Gastroesophageal sphincter (tissue), 4 donors: ENCODE data around the gene RNF128. TPM values are rescaled to one million over a fixed set of nuclear protein-coding genes. Genes with fewer than 3 reads are reported as not detected.
"Not testable (repeated sequence)": the region's sequence is repeated elsewhere in the genome, so short reads cannot be mapped to it uniquely, and the experiment has no call there.

ENCODE experiments used
- ATAC-seq: fragments of 150-250 bp; one replicate; pipeline ENCODE4 v1.9.1; 2016; ENCODE audit warnings: mild to moderate bottlenecking, moderate library complexity
- H3K27ac ChIP-seq, 4 donors: fragments of 200-600 bp; sonication (generic) in 3 of 4; 1 replicate in 3 of 4; 2 replicates in 1 of 4; pipeline ENCODE4 v1.5.1; 2016 to 2019
- H3K27me3 ChIP-seq: fragments of 200-600 bp; sonication (generic); one replicate; pipeline ENCODE4 v1.5.1; 2019
- H3K36me3 ChIP-seq, 2 donors: fragments of 200-600 bp; sonication (generic); one replicate each; pipeline ENCODE4 v1.5.1; 2019; ENCODE audit warnings: control low read depth in 1 of 2
- H3K4me1 ChIP-seq, 3 donors: fragments of 200-600 bp; sonication (generic); 1 replicate in 2 of 3; 2 replicates in 1 of 3; pipeline ENCODE4 v1.5.1; 2016 to 2019; ENCODE audit warnings: control low read depth in 2 of 3
- H3K4me3 ChIP-seq, 2 donors: fragments of 200-600 bp; sonication (generic); one replicate each; pipeline ENCODE4 v1.5.1; 2019; ENCODE audit warnings: mild to moderate bottlenecking in 1 of 2, moderate library complexity in 1 of 2
- H3K9me3 ChIP-seq, 3 donors: fragments of 200-600 bp; sonication (generic); one replicate each; pipeline ENCODE4 v1.5.1; 2017 to 2019; ENCODE audit warnings: control low read depth in 2 of 3
- EP300 ChIP-seq: sonication (generic); formaldehyde crosslinking; IDR thresholded peaks from one replicate; pipeline ENCODE4 v1.6.1; 2017; ENCODE audit warnings: antibody characterized with exemption, mild to moderate bottlenecking
- POLR2A ChIP-seq, 2 donors: fragments of 450-650 bp; IDR thresholded peaks; one replicate each; pipeline ENCODE4 v1.6.1; 2017; ENCODE audit warnings: antibody characterized with exemption in 2 of 2, mild to moderate bottlenecking in 2 of 2, moderate library complexity in 1 of 2
- POLR2AphosphoS5 ChIP-seq: sonication (generic); formaldehyde crosslinking; IDR thresholded peaks from one replicate; pipeline ENCODE4 v1.6.1; 2017; ENCODE audit warnings: antibody characterized with exemption
- WGBS, 2 donors: methylation state at CpG; one replicate each; pipeline ENCODE4 v1.1.5; 2018; ENCODE audit warnings: low coverage in 1 of 2; 5-methylcytosine and 5-hydroxymethylcytosine counted together
- total RNA-seq, 4 donors: library from RNA; depleted of rRNA; stranded (reverse); fragments of >200 nt; gene quantifications; one replicate each; pipeline ENCODE4 v1.1.0, GENCODE V29; 2016
- TF ChIP-seq, protein P1 (sequence below), 4 experiments: fragments of 200-600 bp in 2 of 4; fragments of 450-650 bp in 2 of 4; sonication (generic) in 1 of 4; IDR thresholded peaks; one replicate each; pipeline ENCODE4 v1.5.1; 2017 to 2019; ENCODE audit warnings: antibody characterized with exemption in 4 of 4, mild to moderate bottlenecking in 2 of 4, moderate library complexity in 2 of 4

RNF128 gene
- total RNA-seq, 4 donors from 2014 or later = 0.27 to 0.72 TPM; not detected in 2

DNA sequence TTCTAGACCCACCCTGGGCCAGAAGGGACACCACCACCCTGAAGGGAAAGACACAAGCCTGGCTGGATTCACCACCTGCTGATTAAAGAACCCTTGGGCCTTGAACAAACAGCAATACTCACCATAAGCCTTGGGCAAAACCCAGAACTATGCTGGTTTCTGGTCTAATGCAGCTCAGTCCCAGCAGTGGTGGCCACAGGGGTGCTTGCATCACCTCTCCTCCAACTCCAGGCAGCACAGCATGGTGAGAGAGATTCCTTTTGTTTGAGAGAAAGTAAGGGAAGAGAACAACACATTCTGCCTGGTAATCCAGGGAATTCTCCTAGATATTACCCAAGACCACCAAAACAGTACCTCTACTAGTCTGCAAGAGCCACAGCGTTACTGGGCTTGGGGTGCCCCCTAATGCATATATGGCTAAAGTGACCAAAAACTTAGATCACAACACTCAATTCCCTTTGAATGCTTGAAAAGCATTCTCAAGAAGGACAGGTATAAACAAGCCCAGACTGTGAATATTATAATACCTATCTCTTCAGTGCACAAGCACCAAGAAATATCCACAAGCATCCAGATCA is 25.7 kb downstream of the RNF128 start:
- no peak for TF ChIP-seq EP300
- TF ChIP-seq, protein P1, sequence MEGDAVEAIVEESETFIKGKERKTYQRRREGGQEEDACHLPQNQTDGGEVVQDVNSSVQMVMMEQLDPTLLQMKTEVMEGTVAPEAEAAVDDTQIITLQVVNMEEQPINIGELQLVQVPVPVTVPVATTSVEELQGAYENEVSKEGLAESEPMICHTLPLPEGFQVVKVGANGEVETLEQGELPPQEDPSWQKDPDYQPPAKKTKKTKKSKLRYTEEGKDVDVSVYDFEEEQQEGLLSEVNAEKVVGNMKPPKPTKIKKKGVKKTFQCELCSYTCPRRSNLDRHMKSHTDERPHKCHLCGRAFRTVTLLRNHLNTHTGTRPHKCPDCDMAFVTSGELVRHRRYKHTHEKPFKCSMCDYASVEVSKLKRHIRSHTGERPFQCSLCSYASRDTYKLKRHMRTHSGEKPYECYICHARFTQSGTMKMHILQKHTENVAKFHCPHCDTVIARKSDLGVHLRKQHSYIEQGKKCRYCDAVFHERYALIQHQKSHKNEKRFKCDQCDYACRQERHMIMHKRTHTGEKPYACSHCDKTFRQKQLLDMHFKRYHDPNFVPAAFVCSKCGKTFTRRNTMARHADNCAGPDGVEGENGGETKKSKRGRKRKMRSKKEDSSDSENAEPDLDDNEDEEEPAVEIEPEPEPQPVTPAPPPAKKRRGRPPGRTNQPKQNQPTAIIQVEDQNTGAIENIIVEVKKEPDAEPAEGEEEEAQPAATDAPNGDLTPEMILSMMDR (IDR thresholded peaks at IDR 0.05) = no peak
- no peak for TF ChIP-seq POLR2AphosphoS5
- TF ChIP-seq POLR2A (IDR thresholded peaks at IDR 0.05) = no peak
- no peaks in the 10 kb centered on the region for H3K4me1 ChIP-seq
- no peak for ATAC-seq
- no CpG with 5 or more reads among the region's 1 CpG for WGBS, 2 donors
- H3K9me3 ChIP-seq = no peaks in the 10 kb centered on the region
- H3K36me3 ChIP-seq = no peaks in the 10 kb centered on the region
- no peak overlapping the region for H3K4me3 ChIP-seq
- H3K27ac ChIP-seq = no peak overlapping the region
- no peaks in the 10 kb centered on the region for H3K27me3 ChIP-seq

DNA sequence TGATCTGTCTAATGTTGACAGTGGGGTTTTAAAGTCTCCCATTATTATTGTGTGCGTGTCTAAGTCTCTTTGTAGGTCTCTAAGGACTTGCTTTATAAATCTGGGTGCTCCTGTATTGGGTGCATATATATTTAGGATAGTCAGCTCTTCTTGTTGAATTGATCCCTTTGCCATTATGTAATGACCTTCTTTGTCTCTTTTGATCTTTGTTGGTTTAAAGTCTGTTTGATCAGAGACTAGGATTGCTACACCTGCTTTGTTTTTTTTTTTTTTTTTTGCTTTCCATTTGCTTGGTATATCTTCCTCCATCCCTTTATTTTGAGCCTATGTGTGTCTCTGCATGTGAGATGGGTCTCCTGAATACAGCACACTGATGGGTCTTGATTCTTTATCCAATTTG is 42.8 kb downstream of the RNF128 start:
- WGBS, 2 donors = 71% methylated on average over 1 of the region's 1 CpG; no CpG with 5 or more reads in 1 of the 2 donors
- H3K27ac ChIP-seq, H3K4me3 ChIP-seq, H3K36me3 ChIP-seq, H3K27me3 ChIP-seq, H3K9me3 ChIP-seq, ATAC-seq, H3K4me1 ChIP-seq: not testable (repeated sequence)

DNA sequence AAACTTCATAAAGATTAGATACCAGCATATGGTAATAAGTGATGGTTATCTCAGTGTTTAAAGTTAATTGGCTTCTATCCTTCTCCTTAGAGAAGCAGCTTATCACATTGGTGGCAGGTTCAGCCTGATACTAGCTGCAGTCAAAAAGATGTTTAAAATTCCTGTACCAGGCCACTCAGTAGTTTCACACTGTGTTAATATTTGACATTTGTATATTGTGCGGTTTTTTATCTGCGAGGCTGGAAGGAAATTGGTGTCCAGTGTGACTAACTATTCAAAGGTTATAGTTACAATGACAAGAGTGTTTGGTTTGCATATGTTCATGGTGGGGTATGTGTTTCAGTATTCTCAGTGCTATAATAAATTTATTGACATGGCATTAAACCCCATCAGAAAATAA is 48.5 kb downstream of the RNF128 start:
- H3K27me3 ChIP-seq = no peaks in the 10 kb centered on the region
- H3K4me1 ChIP-seq = no peaks in the 10 kb centered on the region
- no peaks in the 10 kb centered on the region for H3K9me3 ChIP-seq
- TF ChIP-seq, protein P1 (IDR thresholded peaks at IDR 0.05) = no peak
- TF ChIP-seq EP300 (no peak), POLR2AphosphoS5 (no peak), POLR2A (IDR thresholded peaks at IDR 0.05) (no peak)
- ATAC-seq = no peak
- no peak overlapping the region for H3K4me3 ChIP-seq
- no peaks in the 10 kb centered on the region for H3K36me3 ChIP-seq
- 71% methylated on average over 2 of the region's 2 CpGs; no CpG with 5 or more reads in 1 of the 2 donors for WGBS, 2 donors
- H3K27ac ChIP-seq = no peak overlapping the region

DNA sequence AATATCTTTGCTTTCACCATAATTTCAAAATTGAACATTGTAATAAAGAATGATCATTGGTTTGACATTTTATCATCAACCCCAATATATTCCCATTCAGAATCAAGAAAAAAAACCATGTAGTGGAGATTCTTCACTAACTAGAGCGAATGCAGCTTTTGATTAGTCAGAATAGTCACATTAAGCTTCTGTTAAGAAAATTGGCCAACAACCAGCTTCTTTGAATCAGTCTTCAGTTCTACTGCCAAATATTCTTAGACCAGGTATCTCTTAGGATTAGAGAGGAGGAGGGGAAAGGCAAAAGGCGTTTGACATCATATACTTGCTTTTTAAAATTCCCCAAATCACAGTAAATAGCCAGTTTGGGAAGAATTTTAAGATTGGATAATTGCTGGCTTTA is 53.8 kb downstream of the RNF128 start:
- H3K27ac ChIP-seq = no peak overlapping the region
- no peak for TF ChIP-seq POLR2AphosphoS5
- no peak for TF ChIP-seq POLR2A (IDR thresholded peaks at IDR 0.05)
- TF ChIP-seq, protein P1 (IDR thresholded peaks at IDR 0.05) = no peak
- H3K4me1 ChIP-seq = no peaks in the 10 kb centered on the region
- no peaks in the 10 kb centered on the region for H3K9me3 ChIP-seq
- no peak for ATAC-seq
- WGBS, 2 donors = 44 to 50% methylated on average over 2 of the region's 2 CpGs
- no peak overlapping the region for H3K4me3 ChIP-seq
- no peaks in the 10 kb centered on the region for H3K36me3 ChIP-seq
- H3K27me3 ChIP-seq = no peaks in the 10 kb centered on the region

DNA sequence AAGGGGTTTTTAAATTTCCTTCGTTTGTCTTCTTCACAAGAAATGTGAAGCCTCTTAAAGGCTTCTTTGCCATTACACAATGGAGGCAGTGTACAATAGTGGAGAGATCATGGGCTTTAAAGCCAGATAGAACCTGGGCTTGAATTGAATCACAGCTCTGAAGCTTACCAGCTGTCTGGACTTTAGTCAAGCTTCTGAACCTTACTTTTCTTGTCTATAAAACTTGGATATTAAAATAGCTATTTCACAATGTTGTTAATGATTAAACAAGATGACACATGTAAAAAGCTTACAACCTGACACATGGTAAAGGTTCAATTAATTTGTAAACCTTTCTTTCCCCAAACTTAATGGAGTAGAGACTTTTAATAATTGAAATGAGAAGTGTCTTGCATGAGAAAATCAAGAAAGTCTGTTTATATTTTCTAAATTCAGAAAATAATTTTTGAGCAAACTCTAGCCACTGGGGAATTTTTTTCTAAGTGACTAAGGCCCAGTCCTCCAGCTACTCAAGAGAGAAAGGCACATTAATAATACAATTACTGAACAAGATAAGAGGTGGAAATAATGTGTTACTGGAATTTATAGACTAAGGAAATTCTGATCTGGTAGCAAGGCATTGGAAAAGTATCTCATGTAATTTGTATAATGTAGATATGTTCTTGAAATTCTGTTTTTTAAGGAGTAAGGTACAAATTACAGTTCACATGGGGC is 54.3 kb downstream of the RNF128 start:
- TF ChIP-seq EP300 = no peak
- TF ChIP-seq, protein P1 (IDR thresholded peaks at IDR 0.05) = no peak
- TF ChIP-seq POLR2AphosphoS5 = no peak
- no peak for TF ChIP-seq POLR2A (IDR thresholded peaks at IDR 0.05)
- Histone ChIP-seq H3K9me3 (no peaks in the 10 kb centered on the region), H3K4me1 (no peaks in the 10 kb centered on the region), H3K4me3 (no peak overlapping the region), H3K27ac (no peak overlapping the region), H3K36me3 (no peaks in the 10 kb centered on the region), H3K27me3 (no peaks in the 10 kb centered on the region)
- no peak for ATAC-seq
- 14 to 25% methylated on average over 1 of the region's 1 CpG for WGBS, 2 donors
